Measurements from ENCODE around the gene MPP1. TPM values are rescaled to one million over a fixed set of nuclear protein-coding genes. Genes with fewer than 3 reads are reported as not detected.
"Not testable (repeated sequence)": the region's sequence is repeated elsewhere in the genome, so short reads cannot be mapped to it uniquely, and the experiment has no call there.

MPP1 gene
- 10 to 100 TPM; 31.4 to 40.7 (median 34.2) TPM for polyA plus RNA-seq (ENCODE audit: insufficient read length in 4 of 4)

- peak; percentile 46 to 65 (median 48) for DNase-seq (ENCODE audit: low read depth in 4 of 4, low spot score in 3 of 4)
Observed at GRCh38 chrX:154804957-154805695, at the start of gene MPP1. Gene MPP1 (minus strand): TSS chrX:154805485. CDS start chrX:154805373, 112 bp downstream.

GRCh38 chrX:154850957-154851611, 45.8 kb upstream of the MPP1 start:
- DNase-seq (ENCODE audit: low read depth in 4 of 4, low spot score in 3 of 4), result no peak

- peak in 1 of 4 donors; percentile 0 for DNase-seq (ENCODE audit: low read depth in 4 of 4, low spot score in 3 of 4)
Observed at GRCh38 chrX:154840856-154841255, 35.6 kb upstream of the MPP1 start.

GRCh38 chrX:154836163-154836562, 30.9 kb upstream of the MPP1 start:
- DNase-seq (ENCODE audit: low read depth in 4 of 4, low spot score in 3 of 4), result no peak

- DNase-seq (ENCODE audit: low read depth in 4 of 4, low spot score in 3 of 4), result no peak
Observed at GRCh38 chrX:154834562-154834961, 29.3 kb upstream of the MPP1 start, which contains the start of gene SMIM9. Gene SMIM9 (minus strand): TSS chrX:154834662. CDS start chrX:154830856, 3,806 bp downstream.

GRCh38 chrX:154833746-154834274, 28.5 kb upstream of the MPP1 start:
- no peak for DNase-seq (ENCODE audit: low read depth in 4 of 4, low spot score in 3 of 4)

- DNase-seq (ENCODE audit: low read depth in 4 of 4, low spot score in 3 of 4), result no peak
Observed at GRCh38 chrX:154829926-154830442, 24.7 kb upstream of the MPP1 start.

GRCh38 chrX:154829134-154829533, 23.8 kb upstream of the MPP1 start:
- no peak for DNase-seq (ENCODE audit: low read depth in 4 of 4, low spot score in 3 of 4)

- no peak for DNase-seq (ENCODE audit: low read depth in 4 of 4, low spot score in 3 of 4)
Observed at GRCh38 chrX:154828016-154828408, 22.7 kb upstream of the MPP1 start.

GRCh38 chrX:154827194-154828015, 22.1 kb upstream of the MPP1 start:
- DNase-seq (ENCODE audit: low read depth in 4 of 4, low spot score in 3 of 4), result no peak

- not testable (repeated sequence) for DNase-seq (ENCODE audit: low read depth in 4 of 4, low spot score in 3 of 4)
Observed at GRCh38 chrX:154825586-154825985, 20.3 kb upstream of the MPP1 start.

GRCh38 chrX:154824638-154825037, 19.4 kb upstream of the MPP1 start:
- no peak for DNase-seq (ENCODE audit: low read depth in 4 of 4, low spot score in 3 of 4)

GRCh38 chrX:154822029-154822428, 16.7 kb upstream of the MPP1 start:
- no peak for DNase-seq (ENCODE audit: low read depth in 4 of 4, low spot score in 3 of 4)

GRCh38 chrX:154821523-154821922, 16.2 kb upstream of the MPP1 start:
- DNase-seq (ENCODE audit: low read depth in 4 of 4, low spot score in 3 of 4), result no peak

- DNase-seq (ENCODE audit: low read depth in 4 of 4, low spot score in 3 of 4), result no peak
Observed at GRCh38 chrX:154819771-154820341, 14.6 kb upstream of the MPP1 start.

- no peak for DNase-seq (ENCODE audit: low read depth in 4 of 4, low spot score in 3 of 4)
Observed at GRCh38 chrX:154818916-154819770, 13.9 kb upstream of the MPP1 start.

- DNase-seq (ENCODE audit: low read depth in 4 of 4, low spot score in 3 of 4), result not testable (repeated sequence)
Observed at GRCh38 chrX:154817048-154817618, 11.8 kb upstream of the MPP1 start.

- not testable (repeated sequence) for DNase-seq (ENCODE audit: low read depth in 4 of 4, low spot score in 3 of 4)
Observed at GRCh38 chrX:154816326-154816898, 11.1 kb upstream of the MPP1 start.

Measured in right renal pelvis (tissue), 4 donors.